Body of pancreas (tissue), 4 donors: ENCODE measurements around the gene FBXW12.
"Not testable (repeated sequence)": the region's sequence is repeated elsewhere in the genome, so short reads cannot be mapped to it uniquely, and the experiment has no call there.

ENCODE experiments used
- CTCF ChIP-seq, 7 experiments: fragments of 450-650 bp in 4 of 7; fragments of 200-600 bp in 3 of 7; sonication (generic) in 3 of 7; IDR thresholded peaks; one replicate each; pipeline ENCODE4 v1.5.1; 2016 to 2019; ENCODE audit warnings: antibody characterized with exemption in 7 of 7
- POLR2A ChIP-seq, 3 donors: fragments of 450-650 bp; IDR thresholded peaks; one replicate each; pipeline ENCODE4 v1.6.1; 2016; ENCODE audit warnings: antibody characterized with exemption in 3 of 3, mild to moderate bottlenecking in 2 of 3

- TF ChIP-seq CTCF, POLR2A (IDR thresholded peaks at IDR 0.05): not testable (repeated sequence)
Observed at GRCh38 chr3:48333346-48334245, 38.4 kb upstream of the FBXW12 start, which contains the start of gene SPINK8.
